ENCODE results near the gene PIK3R1. TPM values are rescaled to one million over a fixed set of nuclear protein-coding genes. Genes with fewer than 3 reads are reported as not detected.

The PIK3R1 gene
- total RNA-seq, 1 donor from 2014 or later = 89.3 TPM

GRCh38 chr5:68276740-68277139 is 61.2 kb downstream of the PIK3R1 start:
- no peak overlapping the region for H3K27ac ChIP-seq
- H3K4me3 ChIP-seq = no peak overlapping the region
- TF ChIP-seq, protein P1, sequence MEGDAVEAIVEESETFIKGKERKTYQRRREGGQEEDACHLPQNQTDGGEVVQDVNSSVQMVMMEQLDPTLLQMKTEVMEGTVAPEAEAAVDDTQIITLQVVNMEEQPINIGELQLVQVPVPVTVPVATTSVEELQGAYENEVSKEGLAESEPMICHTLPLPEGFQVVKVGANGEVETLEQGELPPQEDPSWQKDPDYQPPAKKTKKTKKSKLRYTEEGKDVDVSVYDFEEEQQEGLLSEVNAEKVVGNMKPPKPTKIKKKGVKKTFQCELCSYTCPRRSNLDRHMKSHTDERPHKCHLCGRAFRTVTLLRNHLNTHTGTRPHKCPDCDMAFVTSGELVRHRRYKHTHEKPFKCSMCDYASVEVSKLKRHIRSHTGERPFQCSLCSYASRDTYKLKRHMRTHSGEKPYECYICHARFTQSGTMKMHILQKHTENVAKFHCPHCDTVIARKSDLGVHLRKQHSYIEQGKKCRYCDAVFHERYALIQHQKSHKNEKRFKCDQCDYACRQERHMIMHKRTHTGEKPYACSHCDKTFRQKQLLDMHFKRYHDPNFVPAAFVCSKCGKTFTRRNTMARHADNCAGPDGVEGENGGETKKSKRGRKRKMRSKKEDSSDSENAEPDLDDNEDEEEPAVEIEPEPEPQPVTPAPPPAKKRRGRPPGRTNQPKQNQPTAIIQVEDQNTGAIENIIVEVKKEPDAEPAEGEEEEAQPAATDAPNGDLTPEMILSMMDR (IDR thresholded peaks at IDR 0.05) = no peak
- peaks cover 0 to 16% of the 10 kb centered on the region in 2 donors for H3K4me1 ChIP-seq
- H3K27me3 ChIP-seq = no peaks in the 10 kb centered on the region
- peaks cover 48 to 62% of the 10 kb centered on the region in 2 donors for H3K36me3 ChIP-seq
- DNase-seq (ENCODE audit: low spot score in 2 of 2) = no peak
- intact Hi-C loops (cut with DNase I) = no loop called here
- H3K9me3 ChIP-seq = no peaks in the 10 kb centered on the region

DNA sequence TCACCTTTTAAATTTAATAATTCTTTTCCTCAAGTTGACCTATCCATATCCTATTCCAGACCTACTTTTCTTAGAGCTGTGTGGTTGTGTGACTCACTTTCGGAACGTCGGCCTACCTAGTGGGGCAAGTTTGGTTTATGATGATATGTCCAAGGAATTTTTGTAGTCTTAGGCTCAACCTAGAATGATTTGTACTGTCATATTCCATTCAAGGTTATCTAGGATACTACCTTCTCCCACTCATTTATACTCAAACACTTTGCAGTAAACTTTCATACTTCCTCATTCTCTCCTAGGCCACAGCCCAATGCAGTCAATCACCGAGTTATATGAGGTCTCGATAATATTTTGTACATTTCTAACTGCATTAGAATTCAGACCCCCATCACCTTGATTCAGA is 61.9 kb downstream of the PIK3R1 start:
- Histone ChIP-seq H3K4me3 (no peak overlapping the region), H3K36me3 (peaks cover 53 to 69% of the 10 kb centered on the region in 2 donors), H3K27ac (no peak overlapping the region), H3K4me1 (peaks cover 0 to 13% of the 10 kb centered on the region in 2 donors), H3K9me3 (no peaks in the 10 kb centered on the region), H3K27me3 (no peaks in the 10 kb centered on the region)
- no peak for DNase-seq (ENCODE audit: low spot score in 2 of 2)
- intact Hi-C loops (cut with DNase I) = no loop called here
- TF ChIP-seq, protein P1 (IDR thresholded peaks at IDR 0.05) = no peak

- intact Hi-C loops (cut with DNase I) = no loop called here
- no peak for DNase-seq (ENCODE audit: low spot score in 2 of 2)
- H3K4me3 ChIP-seq = no peak overlapping the region
- H3K27ac ChIP-seq = no peak overlapping the region
- TF ChIP-seq, protein P1 (IDR thresholded peaks at IDR 0.05) = no peak
- peaks cover 0 to 3% of the 10 kb centered on the region in 2 donors for H3K4me1 ChIP-seq
- peaks cover 46 to 84% of the 10 kb centered on the region in 2 donors for H3K36me3 ChIP-seq
- H3K9me3 ChIP-seq = no peaks in the 10 kb centered on the region
- H3K27me3 ChIP-seq = no peaks in the 10 kb centered on the region
Observed at GRCh38 chr5:68279984-68280383, 64.4 kb downstream of the PIK3R1 start.

GRCh38 chr5:68282001-68282400 is 66.4 kb downstream of the PIK3R1 start:
- H3K4me3 ChIP-seq = no peak overlapping the region
- no peaks in the 10 kb centered on the region for H3K27me3 ChIP-seq
- peaks cover 42 to 73% of the 10 kb centered on the region in 2 donors for H3K36me3 ChIP-seq
- peaks cover 5 to 9% of the 10 kb centered on the region in 2 donors for H3K4me1 ChIP-seq
- H3K27ac ChIP-seq = peak overlapping the region in 1 of 2 donors; percentile 9
- TF ChIP-seq, protein P1 (IDR thresholded peaks at IDR 0.05) = no peak
- intact Hi-C loops (cut with DNase I) = no loop called here
- no peak for DNase-seq (ENCODE audit: low spot score in 2 of 2)
- no peaks in the 10 kb centered on the region for H3K9me3 ChIP-seq

GRCh38 chr5:68283766-68284165 is 68.2 kb downstream of the PIK3R1 start:
- TF ChIP-seq, protein P1 (IDR thresholded peaks at IDR 0.05) = no peak
- Histone ChIP-seq H3K27me3 (no peaks in the 10 kb centered on the region), H3K36me3 (peaks cover 32 to 56% of the 10 kb centered on the region in 2 donors), H3K9me3 (no peaks in the 10 kb centered on the region), H3K27ac (peak overlapping the region in 1 of 2 donors; percentile 24), H3K4me3 (no peak overlapping the region), H3K4me1 (peaks cover 9 to 23% of the 10 kb centered on the region in 2 donors)
- DNase-seq (ENCODE audit: low spot score in 2 of 2) = no peak
- intact Hi-C loops (cut with DNase I) = no loop called here

Data from ascending aorta (tissue), 2 donors.